Endodermal cell (in vitro differentiated cells): Measurements from ENCODE around the gene KCTD12. TPM values are rescaled to one million over a fixed set of nuclear protein-coding genes. Genes with fewer than 3 reads are reported as not detected.

Experiments used
- DNase-seq: peaks from one replicate; pipeline ENCODE4 v3.0.0-alpha.2; 2017
- H3K27ac ChIP-seq: 2 replicates; pipeline ENCODE4 v1.5.1; 2013; ENCODE audit warnings: mild to moderate bottlenecking, low read depth, low read length, moderate library complexity
- H3K27me3 ChIP-seq: 2 replicates; pipeline ENCODE4 v1.6.1; 2013; ENCODE audit warnings: mild to moderate bottlenecking, low read length, moderate library complexity; ENCODE audit not compliant: insufficient read depth, control insufficient read depth, poor library complexity, severe bottlenecking
- H3K36me3 ChIP-seq: 2 replicates; pipeline ENCODE4 v1.7.0; 2013; ENCODE audit warnings: mild to moderate bottlenecking, low read length, moderate library complexity; ENCODE audit not compliant: control insufficient read depth, insufficient read depth
- H3K4me1 ChIP-seq: one replicate; pipeline ENCODE4 v1.7.0; 2013; ENCODE audit warnings: low read length; ENCODE audit not compliant: control insufficient read depth, insufficient read depth
- H3K4me3 ChIP-seq: 2 replicates; pipeline ENCODE4 v1.5.1; 2013; ENCODE audit warnings: mild to moderate bottlenecking, low read length, moderate library complexity
- H3K9ac ChIP-seq: 2 replicates; pipeline ENCODE4 v1.6.1; 2013; ENCODE audit warnings: mild to moderate bottlenecking, low read length, moderate library complexity; ENCODE audit not compliant: poor library complexity, severe bottlenecking; ENCODE audit errors: extremely low read depth
- H3K9me3 ChIP-seq: 2 replicates; pipeline ENCODE4 v1.6.1; 2013; ENCODE audit warnings: mild to moderate bottlenecking, low read length, moderate library complexity; ENCODE audit not compliant: control insufficient read depth
- H3K27ac Mint-ChIP-seq: 2 replicates; pipeline ENCODE4 v1.8.0; 2020; ENCODE audit warnings: mixed read lengths
- H3K27me3 Mint-ChIP-seq: 2 replicates; pipeline ENCODE4 v1.8.0; 2021; ENCODE audit warnings: mild to moderate bottlenecking, mixed read lengths; ENCODE audit not compliant: insufficient read depth
- H3K36me3 Mint-ChIP-seq: 2 replicates; pipeline ENCODE4 v1.8.0; 2020; ENCODE audit warnings: low read depth, mixed read lengths
- H3K4me1 Mint-ChIP-seq: 2 replicates; pipeline ENCODE4 v1.8.0; 2020; ENCODE audit warnings: mixed read lengths
- H3K4me3 Mint-ChIP-seq: 2 replicates; pipeline ENCODE4 v1.8.0; 2020; ENCODE audit warnings: mild to moderate bottlenecking, moderate library complexity, mixed read lengths
- H3K9me3 Mint-ChIP-seq: 2 replicates; pipeline ENCODE4 v1.8.0; 2020; ENCODE audit warnings: mild to moderate bottlenecking, mixed read lengths
- CTCF ChIP-seq: fragments of 200-600 bp; sonication (generic); conservative IDR thresholded peaks from 2 replicates; pipeline ENCODE4 v1.5.0; 2021; ENCODE audit warnings: antibody characterized with exemption, mild to moderate bottlenecking
- WGBS, 2 experiments: methylation state at CpG; one replicate each; pipeline versions ENCODE4 v1.1.5 to v1.1.7; 2013; ENCODE audit warnings: missing lambda C conversion rate in 2 of 2, mixed read lengths in 1 of 2; ENCODE audit not compliant: insufficient coverage in 1 of 2, insufficient read length in 1 of 2; 5-methylcytosine and 5-hydroxymethylcytosine counted together
- total RNA-seq, 2 donors: library from RNA; stranded (reverse); fragmentation: NEBNext Ultra II Directional in 1 of 2; extraction: Animal tissue kit (Norgen Biotek cat#: 25700) in 1 of 2; gene quantifications; 2 replicates in 1 of 2; 3 replicates in 1 of 2; pipeline ENCODE4 v1.2.1, GENCODE V29; 2021

The KCTD12 gene
- total RNA-seq, 2 donors from 2014 or later, result 1.3 to 2.6 TPM

- no peaks in the 10 kb centered on the region for H3K27me3 Mint-ChIP-seq
- H3K9me3 Mint-ChIP-seq, result peaks cover 16% of the 10 kb centered on the region
- TF ChIP-seq CTCF, result no peak
- 89 to 100% methylated on average over 1 of the region's 1 CpG for WGBS, 2 experiments
- H3K27ac Mint-ChIP-seq, result no peak overlapping the region
- peaks cover 26% of the 10 kb centered on the region for H3K9me3 ChIP-seq
- peaks cover 4% of the 10 kb centered on the region for H3K27me3 ChIP-seq
- peaks cover 9% of the 10 kb centered on the region for H3K4me1 Mint-ChIP-seq
- DNase-seq, result no peak
- no peak overlapping the region for H3K4me3 Mint-ChIP-seq
- no peak overlapping the region for H3K4me3 ChIP-seq
- no peaks in the 10 kb centered on the region for H3K36me3 ChIP-seq
- H3K36me3 Mint-ChIP-seq, result no peaks in the 10 kb centered on the region
- H3K9ac ChIP-seq, result no peak overlapping the region
- no peaks in the 10 kb centered on the region for H3K4me1 ChIP-seq
- no peak overlapping the region for H3K27ac ChIP-seq
Observed at GRCh38 chr13:76917095-76917494, 30.9 kb upstream of the KCTD12 start.

- Histone ChIP-seq H3K4me1 (no peaks in the 10 kb centered on the region), H3K27ac (no peak overlapping the region), H3K36me3 (no peaks in the 10 kb centered on the region), H3K9me3 (peaks cover 9% of the 10 kb centered on the region), H3K4me3 (no peak overlapping the region), H3K9ac (no peak overlapping the region), H3K27me3 (no peaks in the 10 kb centered on the region)
- no peak for DNase-seq
- Mint-ChIP-seq H3K36me3 (no peaks in the 10 kb centered on the region), H3K9me3 (peaks cover under 1% of the 10 kb centered on the region), H3K27ac (no peak overlapping the region), H3K4me1 (peaks cover 9% of the 10 kb centered on the region), H3K27me3 (peaks cover 2% of the 10 kb centered on the region), H3K4me3 (no peak overlapping the region)
- WGBS, 2 experiments, result 94 to 97% methylated on average over 4 of the region's 4 CpGs
- no peak for TF ChIP-seq CTCF
Observed at GRCh38 chr13:76913898-76914297, 27.7 kb upstream of the KCTD12 start.

GRCh38 chr13:76912476-76912875, 26.3 kb upstream of the KCTD12 start:
- no peak for DNase-seq
- no peaks in the 10 kb centered on the region for H3K4me1 ChIP-seq
- no peaks in the 10 kb centered on the region for H3K27me3 ChIP-seq
- H3K27ac Mint-ChIP-seq, result no peak overlapping the region
- peaks cover 2% of the 10 kb centered on the region for H3K27me3 Mint-ChIP-seq
- peaks cover 2% of the 10 kb centered on the region for H3K4me1 Mint-ChIP-seq
- H3K36me3 Mint-ChIP-seq, result no peaks in the 10 kb centered on the region
- H3K36me3 ChIP-seq, result no peaks in the 10 kb centered on the region
- WGBS, 2 experiments, result 89 to 100% methylated on average over 1 to 3 of the region's 3 CpGs
- H3K9me3 ChIP-seq, result no peaks in the 10 kb centered on the region
- TF ChIP-seq CTCF, result no peak
- H3K27ac ChIP-seq, result no peak overlapping the region
- no peak overlapping the region for H3K9ac ChIP-seq
- no peak overlapping the region for H3K4me3 ChIP-seq
- no peak overlapping the region for H3K4me3 Mint-ChIP-seq
- no peaks in the 10 kb centered on the region for H3K9me3 Mint-ChIP-seq
